GM19035 (cell line): ENCODE results near the gene MITD1.
"Not testable (repeated sequence)": the region's sequence is repeated elsewhere in the genome, so short reads cannot be mapped to it uniquely, and the experiment has no call there.

Source experiments
- ATAC-seq: cut with Tn5 transposase; IDR thresholded peaks from one replicate; pipeline ENCODE4 v1.9.1; 2021; ENCODE audit not compliant: unreplicated experiment

Gene MITD1

DNA sequence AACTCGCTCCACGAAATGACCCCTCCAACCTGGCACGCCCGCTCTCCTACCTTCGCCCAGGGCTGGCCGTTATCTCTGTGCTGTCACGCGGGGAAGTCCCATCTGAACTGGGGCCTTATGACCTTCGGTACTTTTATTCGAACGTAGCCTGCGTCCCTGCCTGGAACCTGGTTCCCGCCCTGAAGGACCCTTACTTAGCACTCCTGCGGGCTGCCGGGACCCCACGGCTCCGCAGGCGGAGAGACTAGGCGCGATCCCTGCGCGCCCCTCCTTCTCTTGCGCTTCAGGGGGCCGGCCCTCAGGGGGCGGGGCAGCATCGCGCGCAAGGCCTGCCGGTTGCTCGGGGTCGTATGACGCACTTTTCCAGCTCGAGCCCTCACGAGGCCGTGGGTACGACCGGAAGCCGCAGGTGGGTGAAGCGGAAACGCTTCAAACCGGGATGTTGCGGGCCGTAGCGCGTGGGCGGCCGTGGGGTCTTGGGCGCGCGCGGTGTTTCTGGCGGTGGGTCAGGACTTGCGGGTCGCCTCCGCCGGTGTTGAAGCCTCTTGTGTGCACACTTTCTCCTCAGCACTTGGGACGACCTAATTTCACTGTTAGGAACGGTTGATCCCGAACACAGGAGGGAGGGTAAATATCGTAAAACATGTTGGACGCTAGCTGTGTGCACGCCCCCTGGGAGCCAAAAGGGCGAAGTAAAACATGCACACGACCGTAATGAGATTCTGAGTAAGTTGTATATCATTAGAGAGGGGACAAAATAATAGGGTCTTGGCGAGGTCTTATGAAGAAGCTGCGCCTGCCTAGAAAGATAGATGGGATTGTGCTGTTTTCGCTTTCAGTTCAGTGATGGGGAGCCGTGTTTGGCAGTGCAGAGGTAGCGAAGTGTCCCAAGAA is 26.0 kb downstream of the MITD1 start, which contains the start of the genes LIPT1 and TSGA10:
LIPT1 (plus strand) TSS at position 325 of the 894 bp plus-strand sequence. CDS start 6,991 bp downstream, outside the sequence.
TSGA10 (minus strand) TSS at position 300 of the 894 bp plus-strand sequence. CDS start 45,503 bp downstream, outside the sequence.
- ATAC-seq, result peak; percentile 96

DNA sequence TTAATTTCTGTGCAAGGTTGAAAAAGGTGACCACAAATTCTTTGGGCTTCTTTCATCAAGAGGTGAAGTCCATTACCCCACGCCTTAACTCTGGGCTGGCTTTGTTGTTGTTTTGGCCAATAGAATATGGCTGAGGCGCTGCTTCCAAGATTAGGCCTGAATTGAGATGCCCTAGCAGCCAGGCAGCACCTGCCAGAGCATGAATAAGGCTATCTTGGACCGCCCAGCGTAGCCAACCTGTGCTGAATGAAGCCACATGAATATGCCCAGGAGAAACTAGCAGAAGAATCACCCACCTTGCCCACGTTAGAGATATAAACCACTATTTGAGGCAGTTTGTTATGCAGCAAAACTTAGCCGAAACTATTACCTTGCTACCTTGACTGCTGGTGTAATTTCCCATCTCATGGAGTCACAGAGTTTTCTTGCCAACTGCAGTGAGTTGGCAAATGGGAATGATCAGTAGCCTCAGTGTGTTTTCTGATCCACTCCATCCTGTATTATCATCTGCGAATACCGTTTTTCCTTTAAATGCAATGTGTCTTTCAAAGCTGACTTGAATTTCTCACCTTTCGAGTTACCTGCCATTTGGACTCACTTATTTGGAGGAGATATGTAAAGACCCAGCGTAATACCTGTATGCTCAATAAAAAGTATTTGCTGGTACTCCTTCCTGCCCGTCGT is 26.8 kb downstream of the MITD1 start:
- ATAC-seq, result no peak

DNA sequence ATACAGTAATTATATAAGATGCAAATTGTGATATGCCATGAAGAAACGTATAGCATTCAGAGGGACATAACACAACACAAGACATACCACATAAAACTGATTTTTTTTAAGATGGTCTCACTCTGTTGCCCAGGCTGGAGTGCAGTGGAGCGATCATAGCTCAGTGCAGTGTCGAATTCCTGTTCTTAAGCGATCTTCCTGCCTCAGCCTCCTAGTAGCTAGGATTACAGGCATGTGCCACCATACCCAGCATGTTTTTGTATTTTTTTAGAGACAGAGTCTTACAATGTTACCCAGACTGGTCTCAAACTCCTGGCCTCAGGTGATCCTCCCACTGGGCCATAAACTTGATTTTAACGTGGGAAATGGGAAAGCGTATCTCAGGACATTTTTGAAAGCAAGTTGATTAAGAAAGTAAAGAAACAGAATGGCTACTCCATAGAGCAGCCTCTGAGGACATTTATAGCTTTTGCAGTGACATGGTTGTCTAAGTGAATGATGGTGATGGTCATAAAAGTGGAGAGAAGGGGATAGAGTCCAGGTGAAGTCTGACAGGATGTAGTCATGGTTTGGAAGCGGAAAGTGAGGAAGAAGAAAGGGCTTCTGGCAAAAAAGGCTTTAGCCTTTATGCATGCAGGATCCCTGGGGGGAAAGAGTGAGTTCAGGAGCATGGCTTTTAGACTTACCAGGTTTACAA is 28.5 kb downstream of the MITD1 start:
- no peak for ATAC-seq

DNA sequence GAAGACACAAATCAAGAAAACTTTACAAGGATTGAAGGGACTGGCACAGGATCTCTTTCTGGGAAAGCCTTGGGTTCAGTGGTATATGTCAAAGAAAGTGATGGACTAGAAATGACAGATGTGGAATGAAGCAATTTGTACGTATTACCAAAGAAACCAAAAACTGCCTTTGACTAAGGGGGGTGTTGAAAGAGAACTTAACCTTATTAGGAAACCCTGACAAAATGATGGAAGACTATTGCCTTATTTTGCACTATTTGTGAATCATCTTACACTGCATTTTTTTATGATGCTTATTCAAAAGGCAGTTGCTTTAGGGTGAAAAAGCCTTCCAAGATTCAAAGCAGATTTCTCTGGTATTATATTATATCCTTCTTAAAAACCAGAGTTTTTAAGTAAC is 30.2 kb downstream of the MITD1 start:
- ATAC-seq, result no peak

DNA sequence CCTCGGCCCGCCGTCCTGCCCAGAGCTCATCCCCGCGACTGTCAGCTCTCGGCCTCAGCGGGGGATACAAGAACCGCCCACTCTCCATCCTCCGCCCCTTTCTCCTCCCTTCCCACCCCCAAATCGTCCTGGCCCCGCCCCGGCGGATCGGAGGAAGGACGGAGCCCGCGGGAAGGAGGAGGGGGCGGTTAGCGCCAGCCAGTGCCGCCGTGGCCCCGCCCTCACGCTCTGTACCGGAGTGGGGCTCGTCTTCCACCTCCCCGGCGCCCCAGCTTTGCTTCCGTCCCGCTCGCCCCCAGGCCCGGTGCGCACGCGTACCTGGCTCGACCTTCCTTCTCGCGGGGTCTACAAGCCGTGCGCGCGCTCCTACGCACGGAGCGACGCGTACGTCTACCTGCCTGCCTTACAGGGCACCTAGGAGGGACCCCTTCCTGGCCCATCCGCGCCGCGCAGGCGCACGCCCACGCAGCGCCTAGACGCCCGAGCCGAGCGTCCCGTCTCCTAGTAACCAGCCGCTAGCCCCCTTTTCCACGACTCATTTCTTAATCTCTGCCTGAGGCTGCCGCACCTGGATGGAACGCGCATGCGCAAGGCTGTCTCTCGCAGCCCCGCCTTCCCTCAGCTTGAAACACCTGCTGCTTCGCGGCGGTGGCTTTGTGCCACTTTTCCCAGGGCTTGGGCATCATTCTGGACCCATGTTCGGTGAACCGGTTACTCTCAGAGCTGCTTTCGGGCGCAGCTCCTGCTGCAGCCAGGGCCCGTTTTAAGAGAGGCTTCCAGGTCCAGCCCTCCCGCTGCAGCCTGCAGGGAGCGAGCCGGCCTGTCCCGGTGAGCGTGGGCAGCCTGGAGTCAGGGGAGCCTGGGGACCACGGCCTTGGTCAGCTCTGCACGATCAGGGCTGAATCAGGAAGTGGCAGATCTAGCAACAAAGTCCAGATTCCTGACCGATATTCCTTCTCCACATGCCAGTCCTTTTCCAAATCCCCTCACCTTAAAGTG is 39.4 kb downstream of the MITD1 start, which contains the start of gene C2orf15:
C2orf15 (plus strand) TSS at position 598 of the 999 bp plus-strand sequence. CDS start 8,852 bp downstream, outside the sequence.
- ATAC-seq, result peak; percentile 89

DNA sequence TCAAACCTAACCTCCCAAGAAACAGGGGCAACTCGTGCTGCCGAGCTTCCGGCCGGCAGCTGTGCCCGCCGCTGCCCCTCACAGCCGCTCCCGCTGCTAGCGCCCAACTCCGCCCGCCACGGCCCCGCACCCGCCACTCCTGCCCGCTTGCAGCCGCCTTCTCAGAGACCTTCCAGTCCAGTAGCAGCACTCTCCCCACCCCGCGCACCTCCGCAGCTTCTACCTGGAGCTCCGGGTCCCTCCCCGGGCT is 40.1 kb downstream of the MITD1 start:
- ATAC-seq, result peak; percentile 32

DNA sequence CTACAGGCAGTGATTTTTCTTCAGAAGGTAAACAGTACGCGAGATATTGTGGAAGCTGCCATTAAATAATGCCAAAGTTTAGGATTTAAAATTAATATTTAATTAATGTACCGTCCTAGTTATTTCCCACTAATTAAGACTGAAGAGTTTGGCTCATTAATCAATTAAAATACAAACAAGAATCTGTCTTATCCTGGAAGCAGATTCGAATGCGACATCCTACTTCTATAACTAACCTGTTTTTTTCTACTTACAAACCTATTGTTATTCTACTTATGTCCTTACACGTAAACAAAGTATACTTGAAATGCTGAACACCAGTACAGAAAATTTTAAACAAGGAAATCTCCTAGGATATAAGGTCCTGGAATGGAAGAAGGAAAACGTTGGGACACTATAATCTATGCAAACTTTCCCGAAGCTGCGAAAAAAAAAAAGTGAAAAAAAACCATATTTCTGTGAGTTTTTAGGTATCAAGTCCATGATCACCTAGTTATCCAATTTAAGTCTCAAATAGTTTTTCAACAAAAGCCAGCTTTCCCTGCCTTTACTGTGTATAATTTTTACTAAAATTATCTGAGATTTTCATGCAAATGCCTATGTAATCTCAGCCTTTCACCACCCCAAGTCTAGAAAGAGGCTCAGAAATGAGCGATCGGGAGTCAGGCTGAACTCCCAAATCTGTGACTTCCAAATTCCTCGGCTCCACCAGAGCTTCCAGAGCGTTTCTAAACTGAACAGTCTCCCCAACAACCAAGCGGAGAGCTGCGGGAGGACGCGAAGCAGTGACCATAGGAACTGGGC is 40.6 kb downstream of the MITD1 start:
- no peak for ATAC-seq

DNA sequence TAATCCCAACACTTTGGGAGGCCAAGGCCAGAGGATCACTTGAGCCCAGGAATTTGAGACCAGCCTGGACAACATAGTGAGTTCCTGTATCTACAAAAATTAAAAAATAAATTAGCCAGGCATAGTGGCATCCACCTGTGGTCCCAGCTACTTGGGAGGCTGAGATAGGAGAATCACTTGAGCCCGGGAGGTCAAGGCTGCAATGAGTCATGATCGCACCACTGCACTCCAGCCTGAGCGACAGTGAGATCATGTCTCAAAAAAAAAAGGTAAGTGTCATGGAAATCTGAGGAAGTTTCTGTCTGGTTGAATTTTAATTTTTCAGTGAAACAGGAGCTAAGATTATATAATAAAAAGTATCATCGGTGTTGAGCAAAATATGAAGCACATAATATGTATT is 41.9 kb downstream of the MITD1 start:
- no peak for ATAC-seq

DNA sequence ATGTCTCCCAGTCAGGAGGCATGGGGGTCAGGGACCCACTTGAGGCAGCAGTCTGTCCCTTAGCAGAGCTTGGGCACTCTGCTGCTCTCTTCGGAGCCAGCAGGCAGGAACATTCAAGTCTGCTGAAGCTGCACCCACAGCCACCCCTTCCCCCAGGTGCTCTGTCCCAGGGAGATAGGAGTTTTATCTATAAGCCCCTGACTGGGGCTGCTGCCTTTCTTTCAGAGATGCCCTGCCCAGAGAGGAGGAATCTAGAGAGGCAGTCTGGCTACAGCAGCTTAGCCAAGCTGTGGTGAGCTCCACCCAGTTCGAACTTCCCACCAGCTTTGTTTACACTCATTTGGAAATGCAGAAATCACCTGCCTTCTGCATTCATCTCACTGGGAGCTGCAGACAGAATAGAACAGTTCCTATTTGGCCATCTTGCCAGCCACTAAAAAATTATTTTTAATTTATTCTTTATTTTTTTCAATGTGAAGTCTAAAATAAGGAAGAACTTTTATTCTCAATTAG is 45.8 kb downstream of the MITD1 start:
- ATAC-seq, result not testable (repeated sequence)

DNA sequence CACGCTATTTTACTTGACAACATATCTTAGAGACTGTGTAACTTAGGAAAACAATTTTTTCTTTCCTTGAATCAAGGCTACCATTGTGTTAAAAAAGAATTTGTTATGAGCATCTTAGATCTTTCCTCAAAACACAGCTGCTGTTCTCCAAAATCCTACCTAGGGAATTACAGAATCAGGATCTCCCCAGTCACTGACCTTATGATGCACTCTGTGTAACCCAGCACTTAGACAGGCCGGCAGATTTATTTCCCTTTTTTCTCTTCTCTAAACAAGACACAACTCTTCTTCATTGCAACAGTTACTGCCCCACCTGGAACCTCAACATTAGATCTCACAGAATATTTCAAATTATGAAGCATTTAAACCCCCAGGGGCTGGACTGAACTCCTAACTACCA is 52.9 kb downstream of the MITD1 start:
- no peak for ATAC-seq
